Measurements from ENCODE around the gene SAPCD2. TPM values are rescaled to one million over a fixed set of nuclear protein-coding genes. Genes with fewer than 3 reads are reported as not detected.

SAPCD2 gene
- total RNA-seq, 1 experiment from 2014 or later = 69.2 TPM

DNA sequence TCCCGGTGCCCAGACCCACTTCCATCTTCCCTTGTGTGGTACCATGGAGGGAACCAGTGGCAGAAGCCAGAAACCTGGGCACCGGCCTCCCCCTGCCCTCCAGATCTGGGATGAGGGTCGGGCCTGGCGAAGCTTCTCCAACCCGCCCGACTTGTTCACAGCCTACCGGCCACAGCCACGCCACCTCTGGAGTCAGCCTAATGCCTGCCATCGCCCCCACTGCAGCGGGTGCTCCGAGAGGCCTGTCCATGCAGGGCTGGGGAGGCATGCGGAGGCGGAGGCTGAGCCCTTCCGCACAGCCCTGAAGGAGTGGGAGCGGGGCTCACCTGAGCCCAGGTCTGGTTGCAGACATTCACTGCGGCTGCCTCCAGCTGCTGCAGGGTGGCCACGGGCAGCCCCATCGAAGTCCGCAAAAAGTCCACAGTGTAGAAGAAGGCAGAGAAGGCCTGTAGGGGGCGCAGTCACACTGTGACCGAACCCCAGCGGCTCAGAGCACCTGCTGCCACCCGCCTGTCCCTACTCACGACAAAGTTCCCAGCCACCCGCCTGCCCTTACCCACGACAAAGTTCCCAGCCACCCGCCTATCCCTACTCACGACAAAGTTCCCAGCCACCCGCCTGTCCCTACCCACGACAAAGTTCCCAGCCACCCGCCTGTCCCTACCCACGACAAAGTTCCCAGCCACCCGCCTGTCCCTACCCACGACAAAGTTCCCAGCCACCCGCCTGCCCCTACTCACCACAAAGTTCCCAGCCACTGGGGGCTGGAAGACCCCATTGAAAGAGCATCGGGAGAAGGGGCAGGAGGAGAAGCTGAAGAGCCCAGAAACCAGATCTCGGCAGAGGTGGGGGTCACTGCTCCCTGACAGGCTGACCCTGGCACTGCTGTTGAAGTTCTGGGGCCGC is 20.6 kb downstream of the SAPCD2 start:
- no peak for DNase-seq (ENCODE audit: low read depth)

DNA sequence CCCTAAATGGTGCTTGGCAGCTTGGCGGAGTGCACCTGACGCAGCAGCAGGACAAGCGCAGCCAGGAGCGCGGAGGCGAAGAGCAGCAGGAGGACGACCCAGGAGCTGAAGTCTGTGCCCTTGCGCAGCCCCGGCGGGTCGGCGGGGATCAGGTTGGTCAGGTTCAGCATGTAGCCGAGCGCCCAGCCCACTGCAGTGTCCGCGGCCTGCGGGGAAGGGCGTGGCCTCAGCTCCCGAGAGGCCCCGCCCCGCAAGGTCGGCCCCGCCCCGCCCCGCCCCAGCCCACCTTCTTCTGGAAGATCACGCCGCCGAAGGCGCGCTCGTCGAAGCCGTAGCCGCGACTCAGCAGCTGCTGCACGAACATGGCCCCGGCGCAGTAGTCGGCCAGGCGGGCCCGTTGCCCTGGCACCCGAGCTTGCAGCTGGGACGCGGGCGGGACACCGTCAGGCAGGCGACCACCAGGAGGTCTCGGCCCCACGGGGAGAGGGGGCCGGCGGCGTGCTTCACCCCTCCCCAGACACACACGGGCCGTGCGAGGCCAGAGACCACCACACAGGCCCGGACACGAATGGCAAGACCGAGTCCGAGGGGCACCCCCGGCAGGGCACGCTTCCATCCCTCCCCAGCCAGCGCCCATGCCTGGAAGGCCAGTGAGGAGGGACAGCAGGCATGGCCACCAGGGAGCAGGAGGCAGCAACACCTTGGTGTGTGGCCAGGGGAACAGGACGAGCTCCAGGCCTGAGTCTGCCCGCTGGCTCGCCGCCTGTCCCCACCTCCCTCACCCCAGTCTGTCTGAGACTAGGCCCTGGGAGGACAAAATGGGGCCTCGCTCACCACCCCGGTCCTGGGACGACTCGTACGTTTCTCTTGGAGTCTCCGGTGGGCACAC is 21.5 kb downstream of the SAPCD2 start:
- no peak for DNase-seq (ENCODE audit: low read depth)

DNA sequence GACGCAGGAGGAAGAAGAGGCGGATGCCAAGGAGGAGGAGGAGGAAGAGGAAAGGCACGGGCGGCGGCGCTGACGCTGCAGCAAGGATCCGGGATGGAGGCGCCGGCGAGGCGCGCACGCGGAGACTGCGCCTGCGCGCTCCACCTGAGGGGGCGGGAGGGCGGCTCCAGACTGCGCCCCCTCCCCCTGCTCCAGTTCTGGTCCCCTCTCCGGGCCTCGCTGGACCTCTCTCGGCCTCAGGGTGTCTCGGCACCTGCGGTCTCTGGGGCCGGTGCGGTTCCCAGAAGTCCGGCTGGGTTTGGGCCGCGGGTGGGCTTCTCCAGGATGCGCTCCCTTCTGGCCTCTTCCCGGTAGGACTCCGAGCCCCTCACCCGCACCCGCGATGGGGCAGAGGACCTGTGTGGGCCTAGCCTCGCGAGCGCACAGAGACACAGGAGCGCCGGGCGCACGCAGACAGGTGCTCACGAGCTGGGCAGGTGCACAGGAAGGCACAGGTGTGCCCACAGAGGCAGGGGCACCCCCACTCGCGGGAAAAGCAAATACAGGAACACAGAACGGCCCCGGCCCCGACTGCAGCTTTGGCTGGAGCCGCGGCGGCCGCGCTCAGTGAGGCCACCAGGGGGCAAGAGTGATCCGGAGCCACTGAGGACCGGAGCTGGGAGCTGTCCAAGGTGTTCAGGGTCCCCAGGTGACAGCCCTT is 24.1 kb downstream of the SAPCD2 start, which contains the start of gene NPDC1:
Gene NPDC1 (minus strand): TSS at position 90 of the 700 bp plus-strand sequence. CDS start 188 bp downstream, outside the sequence.
- DNase-seq (ENCODE audit: low read depth) = peak; percentile 74

DNA sequence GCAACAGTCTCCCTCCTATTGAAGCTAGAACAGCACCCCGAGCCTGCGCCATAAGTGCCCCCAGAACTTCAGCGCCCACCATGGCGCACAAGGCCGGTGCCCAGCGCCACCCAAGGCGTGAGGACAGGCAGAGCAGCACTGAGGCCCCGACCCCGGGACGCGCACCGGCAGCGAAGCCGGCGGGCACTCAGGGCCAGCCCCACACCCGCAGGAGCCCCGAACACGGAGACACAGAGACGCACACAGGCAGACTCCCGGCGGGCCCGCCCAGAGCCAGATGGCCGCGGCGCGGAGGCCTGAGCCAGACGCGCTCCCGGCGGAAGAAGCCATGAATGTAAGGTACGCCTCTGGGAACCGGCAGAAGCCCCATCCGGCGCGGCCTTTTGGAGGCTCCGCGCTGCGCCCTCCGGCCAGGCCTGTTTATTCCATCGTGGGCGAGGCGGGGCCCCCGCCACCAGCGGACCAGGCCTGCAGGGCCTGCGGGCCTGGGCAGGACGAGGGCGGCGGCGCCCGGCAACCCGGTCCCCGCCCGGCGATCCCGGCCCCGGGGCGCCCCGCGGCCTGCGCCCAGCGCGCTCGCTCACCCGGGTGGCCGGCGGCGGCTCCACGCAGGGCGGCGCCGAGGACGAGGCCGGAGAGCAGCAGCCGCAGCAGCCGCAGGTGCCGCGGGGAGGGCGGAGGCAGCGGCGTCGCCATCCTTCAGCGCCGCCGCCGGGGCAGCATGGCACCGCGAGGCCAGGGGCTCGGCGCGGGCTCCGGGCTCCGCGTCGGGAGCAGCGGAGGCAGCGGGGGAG is 24.9 kb downstream of the SAPCD2 start:
- DNase-seq (ENCODE audit: low read depth) = no peak

DNA sequence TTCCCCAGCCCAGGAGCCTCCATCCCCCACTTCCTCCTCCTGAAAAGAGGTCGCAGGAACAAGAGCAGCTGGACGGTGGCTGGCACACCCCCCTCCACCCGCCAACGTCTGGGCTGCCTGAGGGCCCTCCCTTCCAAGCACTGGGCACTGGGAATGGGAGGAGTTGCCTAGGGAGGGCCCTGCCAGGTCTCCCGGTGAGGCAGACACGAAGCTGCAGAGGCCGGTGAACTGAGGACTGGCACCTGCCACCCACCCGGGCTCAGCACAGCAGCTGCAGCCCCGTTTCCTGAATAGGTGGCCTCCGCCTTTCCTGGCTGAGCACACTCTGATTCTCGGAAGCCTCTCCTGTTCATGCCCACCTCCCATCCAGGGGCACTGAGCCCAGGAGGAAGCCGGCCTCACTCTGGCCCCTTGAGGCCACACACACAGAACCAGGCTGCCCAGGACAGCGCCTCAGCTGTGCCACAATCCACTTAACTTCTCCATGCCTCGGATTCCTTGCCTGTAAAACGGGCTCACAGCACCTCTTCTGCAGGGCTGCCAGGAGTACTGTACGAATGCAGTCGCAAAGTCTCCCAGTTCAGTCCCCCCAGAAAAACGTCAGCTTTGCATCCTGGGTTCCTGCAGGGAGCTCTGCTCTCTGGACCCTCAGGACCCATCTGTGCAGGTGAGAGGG is 25.7 kb downstream of the SAPCD2 start:
- DNase-seq (ENCODE audit: low read depth) = no peak

DNA sequence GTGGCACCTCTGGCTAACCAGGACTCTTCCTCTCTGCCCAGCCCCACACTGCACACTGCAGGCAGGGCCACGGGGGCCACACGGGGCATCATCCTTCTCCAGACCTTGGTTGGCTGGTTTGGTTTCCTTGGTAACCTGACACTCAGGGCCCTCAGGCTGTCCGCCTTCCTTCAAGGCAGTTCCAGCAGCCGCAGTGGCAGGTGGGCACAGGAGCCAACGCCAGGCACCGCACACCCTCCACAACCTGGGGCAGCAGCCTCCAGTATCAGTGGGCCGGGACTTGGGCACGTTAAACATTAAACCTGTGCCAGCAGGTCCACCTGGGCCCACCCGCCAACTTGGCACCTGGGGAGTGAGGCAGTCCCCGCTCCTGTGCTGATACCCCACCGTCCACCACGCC is 26.3 kb downstream of the SAPCD2 start:
- DNase-seq (ENCODE audit: low read depth) = no peak

DNA sequence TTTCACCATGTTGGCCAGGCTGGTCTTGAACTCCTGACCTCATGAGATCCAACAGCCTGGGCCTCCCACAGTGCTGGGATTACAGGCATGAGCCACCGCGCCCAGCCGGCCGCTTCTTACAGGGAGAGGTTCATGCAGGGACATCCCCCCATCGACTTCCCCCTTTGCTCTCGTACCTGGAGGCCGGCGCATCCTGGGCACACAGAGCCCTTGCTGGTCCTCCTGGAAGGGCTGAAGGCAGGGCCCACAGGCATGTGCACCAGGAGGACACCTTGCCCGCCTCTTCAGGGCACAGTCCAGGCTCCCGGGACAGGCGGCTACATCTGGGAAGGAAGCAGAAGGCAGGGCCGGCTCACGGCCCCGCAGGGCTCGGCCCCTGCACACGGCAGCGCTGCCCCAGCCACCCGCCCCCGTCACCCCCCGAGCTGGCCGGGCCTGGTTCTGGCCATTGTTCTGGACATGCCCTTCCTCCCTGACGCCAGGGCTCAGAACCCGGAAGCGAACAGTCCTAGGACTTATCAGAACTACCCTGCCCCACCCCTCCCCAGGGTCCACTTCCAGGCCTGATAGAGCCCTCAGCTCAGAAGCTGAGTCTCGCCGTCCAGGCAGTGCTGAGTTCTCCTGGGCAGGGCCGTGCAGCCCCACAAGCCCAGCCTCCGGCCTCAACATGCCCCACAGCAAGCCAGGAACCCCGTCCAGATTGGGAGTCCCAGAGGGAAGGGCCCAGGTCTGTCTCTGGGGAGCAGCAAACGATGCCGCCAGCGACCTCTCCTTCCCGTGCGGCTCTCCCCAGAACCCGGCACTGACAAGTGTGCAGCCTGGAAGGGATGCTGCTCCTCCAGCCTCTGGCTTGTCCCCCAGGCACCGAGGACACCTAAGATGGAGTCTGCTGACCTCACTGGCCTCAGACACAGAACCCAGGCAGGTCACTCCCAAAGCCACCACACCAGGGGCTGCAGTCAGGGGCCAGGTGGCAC is 27.3 kb downstream of the SAPCD2 start:
- DNase-seq (ENCODE audit: low read depth) = no peak

DNA sequence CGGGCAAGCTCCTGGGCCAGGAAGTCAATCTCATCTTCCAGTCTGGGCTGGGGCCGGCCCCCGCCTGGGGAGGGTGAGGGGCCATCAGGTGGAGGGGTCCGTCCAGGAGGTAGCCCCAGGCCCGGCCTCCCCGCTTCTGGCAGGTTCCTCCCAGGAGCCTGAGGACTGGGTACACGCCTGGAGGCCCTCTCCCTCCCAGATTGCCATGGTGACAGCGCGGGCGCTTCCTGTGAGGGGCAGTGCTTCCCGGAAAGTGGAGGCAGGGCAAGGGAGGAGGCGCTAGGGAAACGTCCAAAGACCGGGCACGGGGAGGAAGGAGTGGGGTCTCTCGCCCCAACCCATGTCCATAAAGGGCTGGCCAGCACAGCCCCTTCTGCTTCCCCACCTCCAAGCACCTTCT is 29.2 kb downstream of the SAPCD2 start:
- no peak for DNase-seq (ENCODE audit: low read depth)

DNA sequence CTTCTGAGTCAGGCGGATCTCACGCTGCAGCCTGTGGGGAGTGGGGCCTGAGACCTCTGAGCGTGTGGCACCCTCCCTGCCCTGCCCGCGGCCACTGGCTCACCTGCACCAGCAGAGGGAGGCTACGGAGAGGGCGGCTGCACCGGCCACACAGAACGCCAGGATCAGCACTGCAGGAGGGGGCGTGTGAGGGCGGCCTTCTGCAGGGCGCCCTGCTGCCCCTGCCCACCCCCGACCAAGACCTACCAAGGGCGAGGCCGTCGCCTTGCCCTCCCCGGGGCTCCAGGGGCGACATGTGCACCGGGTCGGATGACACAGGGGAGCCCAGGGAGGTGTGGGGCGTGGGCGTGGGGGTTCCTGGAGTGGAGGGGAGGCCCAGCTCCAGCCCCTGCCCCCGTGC is 29.8 kb downstream of the SAPCD2 start:
- DNase-seq (ENCODE audit: low read depth) = no peak

DNA sequence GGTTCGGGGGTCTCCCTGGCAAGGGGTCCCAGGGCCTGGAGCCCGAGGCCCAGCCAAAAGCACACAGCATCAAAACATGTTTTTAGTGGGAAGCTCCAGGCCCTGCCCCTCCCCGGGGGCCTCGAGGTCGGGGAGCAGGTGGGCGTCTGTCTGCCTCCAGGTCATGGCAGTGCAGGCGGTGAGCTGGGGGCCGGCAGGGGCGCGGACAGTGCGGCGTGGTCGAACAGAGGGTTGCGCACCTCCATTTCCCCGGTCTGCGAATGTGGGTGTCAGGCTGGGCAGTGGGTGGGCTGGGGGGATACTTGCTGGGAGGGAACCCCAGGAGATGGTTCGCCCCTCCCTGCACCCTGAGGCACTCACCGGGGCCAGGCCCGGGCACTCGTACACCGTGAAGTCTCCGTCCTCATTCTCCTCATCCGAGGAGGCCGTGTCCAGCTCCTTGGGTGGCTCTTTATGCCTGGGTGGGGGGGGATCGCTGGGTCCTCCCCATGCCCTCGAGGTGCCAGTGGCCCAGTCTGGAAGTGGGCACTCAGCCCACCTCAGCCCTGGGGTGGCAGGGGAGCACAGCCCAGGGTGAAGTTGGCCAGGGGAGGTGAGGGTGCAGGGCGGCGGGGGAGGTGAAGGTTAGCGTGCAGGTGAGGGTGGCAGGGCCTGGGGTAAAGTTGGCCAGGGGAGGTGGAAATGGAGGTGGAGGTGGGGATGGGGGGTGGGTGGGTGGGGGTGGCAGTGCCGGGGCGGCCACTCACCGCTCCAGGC is 30.6 kb downstream of the SAPCD2 start:
- no peak for DNase-seq (ENCODE audit: low read depth)

DNA sequence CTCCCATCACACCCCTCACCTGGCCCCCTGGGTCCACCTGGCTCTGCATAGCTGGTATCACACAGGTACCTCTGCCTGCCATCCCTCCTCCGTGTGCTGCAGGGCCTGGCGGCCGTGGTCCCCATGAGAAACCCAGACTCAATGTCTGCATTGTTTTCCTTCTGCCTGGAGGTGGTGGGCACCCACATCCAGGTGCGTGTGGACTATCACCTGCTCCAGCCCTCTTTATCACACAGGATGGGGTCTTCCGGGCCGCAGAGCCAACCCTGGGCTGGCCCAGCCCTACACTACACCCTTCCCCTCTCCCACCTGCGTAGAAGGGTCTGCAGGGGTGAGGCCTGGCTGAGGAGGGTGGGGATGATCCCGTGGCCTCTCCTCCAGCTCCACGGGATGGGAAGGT is 31.4 kb downstream of the SAPCD2 start:
- DNase-seq (ENCODE audit: low read depth) = no peak

DNA sequence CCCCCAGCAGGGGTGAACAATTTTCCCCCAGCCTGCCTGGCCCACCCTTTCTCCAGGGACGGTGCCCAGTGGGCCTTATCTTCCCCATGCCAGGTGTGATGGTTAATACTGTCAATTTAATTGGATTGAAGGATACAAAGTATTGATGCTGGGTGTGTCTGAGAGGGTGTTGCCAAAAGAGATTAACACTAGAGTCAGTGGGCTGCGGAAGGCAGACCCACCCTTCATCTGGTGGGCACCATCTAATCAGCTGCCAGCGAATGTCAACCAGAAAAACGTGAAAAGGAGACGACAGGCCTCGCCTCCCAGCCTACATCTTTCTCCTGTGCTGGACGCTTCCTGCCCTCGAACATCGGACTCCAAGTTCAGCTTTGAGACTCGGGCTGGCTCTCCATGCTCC is 32.9 kb downstream of the SAPCD2 start:
- DNase-seq (ENCODE audit: low read depth) = no peak

DNA sequence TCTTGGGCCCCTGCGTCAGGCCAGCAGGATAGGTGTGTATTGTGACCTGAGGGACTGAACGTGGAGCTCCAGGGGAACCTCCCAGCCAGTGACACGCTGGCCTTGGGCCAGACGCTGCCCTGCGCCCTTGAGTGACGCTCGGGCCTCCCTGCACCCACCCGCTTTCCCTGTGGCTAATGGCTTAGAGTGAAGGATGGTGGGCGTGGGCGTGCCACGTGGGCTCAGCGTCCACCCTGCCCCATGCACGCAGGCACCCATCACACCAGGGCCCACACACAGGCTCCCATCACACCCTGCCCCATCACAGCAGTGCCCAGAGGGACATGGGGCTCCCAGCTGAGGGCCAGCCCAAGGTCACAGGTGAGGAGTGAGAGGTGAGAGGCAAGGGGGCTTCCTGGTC is 33.3 kb downstream of the SAPCD2 start:
- no peak for DNase-seq (ENCODE audit: low read depth)

DNA sequence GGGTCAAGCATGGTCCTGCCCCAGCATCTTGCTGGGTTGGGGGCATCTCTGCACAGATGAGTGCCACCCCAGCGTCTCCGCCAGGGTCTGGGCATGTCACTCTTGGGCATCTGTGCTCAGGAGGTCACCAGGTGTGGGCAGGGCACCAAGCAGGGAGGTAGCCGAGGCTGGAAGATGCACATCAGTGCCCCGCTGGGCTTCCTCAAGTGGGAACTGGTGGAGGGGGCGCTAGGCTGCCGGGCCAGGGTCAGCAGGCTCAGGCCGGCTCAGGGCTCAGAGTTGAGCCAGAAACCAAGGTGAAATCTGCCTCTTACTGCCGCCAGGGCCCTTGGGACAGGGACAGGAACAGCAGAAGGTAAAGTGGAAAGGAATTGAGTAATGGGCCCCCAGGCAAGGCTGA is 34.4 kb downstream of the SAPCD2 start:
- DNase-seq (ENCODE audit: low read depth) = no peak

DNA sequence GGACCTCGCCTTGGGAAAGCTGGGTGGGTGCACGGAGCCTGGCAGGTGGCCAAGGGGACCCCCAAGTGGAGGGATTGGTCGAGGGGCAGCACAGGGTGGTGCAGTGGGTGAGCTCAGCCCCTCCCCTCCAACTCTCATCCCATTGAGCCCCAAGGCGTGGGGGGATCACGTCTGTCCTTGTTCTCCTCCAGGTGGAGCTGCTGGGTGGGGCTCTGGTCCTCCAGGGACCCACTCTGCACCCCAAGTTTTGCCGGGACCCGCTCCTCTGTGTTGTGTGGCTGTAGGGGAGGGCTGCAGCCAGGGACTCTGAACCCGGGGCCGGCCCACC is 34.9 kb downstream of the SAPCD2 start:
- DNase-seq (ENCODE audit: low read depth) = no peak

DNA sequence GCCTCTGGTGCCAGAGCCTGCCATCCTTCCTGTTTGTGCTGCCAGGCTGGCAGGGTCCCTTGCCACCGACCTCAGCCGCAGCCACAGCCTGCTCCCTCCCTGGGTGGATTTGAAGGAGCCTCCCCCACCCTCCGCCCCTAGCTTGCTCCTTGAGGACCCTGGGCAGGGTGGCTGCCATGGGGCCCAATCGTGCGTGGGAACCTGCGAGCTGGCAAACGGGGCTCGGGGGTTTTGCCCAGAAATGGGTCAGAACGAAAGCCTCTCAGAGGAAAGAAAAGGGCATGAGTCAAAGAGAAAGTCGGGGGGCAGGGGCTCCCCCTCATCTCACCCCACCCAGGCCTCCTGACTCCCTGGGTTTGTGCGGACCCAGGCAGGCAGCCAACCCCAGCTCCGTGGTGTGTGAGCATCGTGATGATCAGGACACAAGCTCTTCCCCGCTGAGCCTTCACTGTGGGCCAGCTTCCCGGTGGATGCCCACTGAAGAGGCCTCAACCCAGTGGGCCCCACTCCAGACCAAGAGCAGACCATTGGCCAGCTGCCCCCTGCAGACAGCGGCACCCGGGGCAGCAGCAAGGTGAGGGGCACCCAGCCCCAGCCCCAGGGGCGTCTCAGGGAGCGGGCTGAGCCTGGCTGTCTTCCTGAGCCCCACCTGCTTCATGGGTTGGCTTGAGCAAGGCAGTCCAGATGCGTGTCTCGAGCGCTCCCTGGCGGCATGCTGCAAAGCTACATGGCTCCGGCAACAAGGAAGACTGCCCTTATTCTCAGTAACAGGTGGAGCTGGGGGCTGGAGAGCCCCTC is 35.4 kb downstream of the SAPCD2 start:
- DNase-seq (ENCODE audit: low read depth) = peak; percentile 70

DNA sequence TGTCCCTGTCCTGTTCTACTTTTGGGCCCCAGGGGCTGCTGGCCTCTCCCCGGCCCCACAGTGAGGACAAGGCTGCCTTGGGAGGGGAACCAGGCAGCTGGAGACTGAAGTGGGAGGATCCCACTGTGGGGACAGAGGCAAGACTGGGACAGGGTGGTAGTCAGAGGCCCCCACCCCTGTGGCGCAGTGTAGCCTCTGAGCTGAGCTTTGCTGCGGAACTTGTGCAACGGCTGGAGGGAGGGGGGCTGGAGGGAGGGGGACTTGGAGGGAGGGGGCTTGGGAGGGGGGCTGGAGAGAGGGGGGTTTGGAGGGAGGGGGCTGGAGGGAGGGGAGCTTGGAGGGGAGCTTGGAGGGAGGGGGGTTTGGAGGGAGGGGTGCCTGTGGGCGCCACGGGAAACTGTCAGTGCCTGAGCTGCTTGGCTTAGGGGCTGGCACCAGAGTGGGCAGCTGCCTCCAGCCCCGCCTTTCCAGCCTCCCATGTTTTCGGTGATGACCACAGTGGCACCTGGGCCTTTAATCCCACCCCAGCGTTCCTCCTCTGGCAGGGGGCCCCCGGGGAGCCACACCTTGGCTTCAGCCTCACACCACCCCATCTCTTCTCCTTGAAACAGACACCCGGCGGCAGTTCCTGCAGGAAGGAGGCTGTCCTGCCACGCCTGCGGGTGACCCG is 36.2 kb downstream of the SAPCD2 start:
- no peak for DNase-seq (ENCODE audit: low read depth)
